OCI-LY7 (cell line): ENCODE data around the gene CAMK2B. TPM values are rescaled to one million over a fixed set of nuclear protein-coding genes. Genes with fewer than 3 reads are reported as not detected.

Source experiments
- BruUV-seq: library from RNA; stranded (reverse); fragments of 400-500 nt; replicated peaks from 2 replicates; lab custom pipeline; 2021; lab: Mats Ljungman, UMichigan
- CTCF ChIA-PET: fragments of 300-600 bp; sonication (Branson Sonifier 250); formaldehyde crosslinking; loops from one replicate; lab custom pipeline; 2022; ENCODE audit warnings: antibody characterized with exemption; ENCODE audit not compliant: unreplicated experiment; lab: Charles Lee
- POLR2A ChIA-PET: fragments of 300-600 bp; sonication (Branson Sonifier 250); formaldehyde crosslinking; loops from one replicate; lab custom pipeline; 2022; ENCODE audit warnings: antibody characterized with exemption; lab: Charles Lee
- DNase-seq: peaks from one replicate; pipeline ENCODE4 v3.0.0-alpha.2; 2015; ENCODE audit warnings: low spot score
- H2AFZ ChIP-seq: fragments of 200-600 bp; sonication (generic), shearing (Covaris generic); 2 replicates; pipeline ENCODE4 v1.6.1; 2014; ENCODE audit warnings: mild to moderate bottlenecking, antibody characterized with exemption, low read length, moderate library complexity
- H3K27ac ChIP-seq: fragments of 200-600 bp; sonication (generic); 2 replicates; pipeline ENCODE4 v1.5.1; 2014; ENCODE audit warnings: mixed run types, low read depth, mild to moderate bottlenecking, moderate library complexity, low read length, inconsistent platforms; ENCODE audit not compliant: poor library complexity, severe bottlenecking
- H3K36me3 ChIP-seq: fragments of 200-600 bp; sonication (generic); 2 replicates; pipeline ENCODE4 v1.6.1; 2014; ENCODE audit warnings: mild to moderate bottlenecking, antibody characterized with exemption, low read length, moderate library complexity, mixed read lengths; ENCODE audit not compliant: insufficient read depth
- H3K4me1 ChIP-seq: fragments of 200-600 bp; sonication (generic); 2 replicates; pipeline ENCODE4 v1.5.1; 2014; ENCODE audit warnings: mild to moderate bottlenecking, low read length; ENCODE audit not compliant: insufficient read depth, poor library complexity, severe bottlenecking
- H3K4me2 ChIP-seq: fragments of 200-600 bp; sonication (generic); 2 replicates; pipeline ENCODE4 v1.6.1; 2014; ENCODE audit warnings: mild to moderate bottlenecking, low read length
- H3K4me3 ChIP-seq: fragments of 200-600 bp; sonication (generic); 2 replicates; pipeline ENCODE4 v1.5.1; 2014; ENCODE audit warnings: mild to moderate bottlenecking, low read depth, low read length; ENCODE audit not compliant: poor library complexity, severe bottlenecking
- H3K79me2 ChIP-seq: fragments of 200-600 bp; sonication (generic); 2 replicates; pipeline ENCODE4 v1.6.1; 2016; ENCODE audit warnings: low read depth, mild to moderate bottlenecking, low read length, moderate library complexity, mixed read lengths; ENCODE audit not compliant: insufficient read depth
- H3K9me2 ChIP-seq: fragments of 200-600 bp; sonication (generic); 2 replicates; pipeline ENCODE4 v1.6.1; 2016; ENCODE audit warnings: mild to moderate bottlenecking, low read length, mixed read lengths; ENCODE audit not compliant: insufficient read depth
- H3K9me3 ChIP-seq: fragments of 200-600 bp; sonication (generic); 2 replicates; pipeline ENCODE4 v1.6.1; 2014; ENCODE audit warnings: mild to moderate bottlenecking, mixed run types, low read length, mixed read lengths
- H4K20me1 ChIP-seq: fragments of 200-600 bp; sonication (generic); 2 replicates; pipeline ENCODE4 v1.6.1; 2014; ENCODE audit warnings: mild to moderate bottlenecking, antibody characterized with exemption, low read length, moderate library complexity, mixed read lengths; ENCODE audit not compliant: insufficient read depth
- EZH2phosphoT487 ChIP-seq: fragments of 200-600 bp; sonication (generic); IDR thresholded peaks from 2 replicates; pipeline ENCODE4 v1.6.1; 2018; ENCODE audit warnings: low read depth, borderline replicate concordance, mild to moderate bottlenecking, mixed run types, antibody characterized with exemption, low read length, moderate library complexity, mixed read lengths
- intact Hi-C: fragments of 100-400 bp; cut with micrococcal nuclease; formaldehyde crosslinking; loops from one replicate; pipeline ENCODE4 v1.10.0; 2022; ENCODE audit not compliant: unreplicated experiment
- total RNA-seq, 2 experiments: library from RNA; depleted of rRNA in 1 of 2; stranded (reverse); fragments of >200 nt in 1 of 2; shearing (Covaris generic) in 1 of 2; gene quantifications; 2 replicates each; pipeline ENCODE4 v1.2.3, GENCODE V29; 2014 to 2022
- TF ChIP-seq, protein P1 (sequence below): fragments of 200-600 bp; sonication (generic); conservative IDR thresholded peaks from 2 replicates; pipeline ENCODE4 v1.5.1; 2014; ENCODE audit warnings: mild to moderate bottlenecking, antibody characterized with exemption, low read length, moderate library complexity, mixed read lengths

The CAMK2B gene
- total RNA-seq, 2 experiments from 2014 or later, result 0.66 to 1.1 TPM

DNA sequence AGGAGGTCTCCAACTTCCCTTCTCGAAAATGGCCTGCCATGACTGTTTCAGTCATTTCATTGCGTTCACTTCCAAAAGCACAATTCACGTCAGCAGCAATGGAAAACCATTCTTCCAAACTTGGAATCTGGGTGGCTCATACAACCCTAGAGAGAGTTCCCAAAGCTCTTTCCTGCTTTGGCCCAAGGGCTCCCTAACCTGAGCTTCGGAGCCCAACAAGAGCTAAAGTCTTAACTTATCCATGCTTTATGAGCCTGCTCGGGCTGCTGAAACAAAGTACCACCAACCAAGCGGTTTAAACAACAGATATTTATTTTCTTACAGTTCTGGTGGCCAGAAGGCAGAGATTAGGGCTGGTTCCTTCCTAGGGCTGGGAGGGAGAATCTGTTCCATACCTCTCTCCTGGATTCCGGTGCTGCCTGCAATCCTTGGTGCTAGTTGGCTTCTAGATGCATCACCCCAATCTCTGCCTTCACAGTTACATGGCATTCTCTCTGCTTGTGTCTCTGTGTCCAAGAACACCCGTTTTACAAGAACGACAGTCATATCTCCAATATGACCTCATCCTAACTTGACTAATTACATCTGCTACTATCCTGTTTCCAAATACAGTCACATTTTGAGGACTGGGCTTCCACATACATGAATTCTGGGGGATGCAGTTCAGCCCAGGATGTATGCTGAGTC, 33.5 kb downstream of the CAMK2B start:
- BruUV-seq, result no TSS peak
- Histone ChIP-seq H4K20me1 (no peaks in the 10 kb centered on the region), H3K79me2 (no peaks in the 10 kb centered on the region), H3K9me2 (no peaks in the 10 kb centered on the region), H3K4me3 (no peak overlapping the region), H3K9me3 (no peaks in the 10 kb centered on the region), H2AFZ (no peak overlapping the region), H3K36me3 (no peaks in the 10 kb centered on the region), H3K4me1 (no peaks in the 10 kb centered on the region), H3K4me2 (no peak overlapping the region), H3K27ac (no peak overlapping the region)
- TF ChIP-seq, protein P1, sequence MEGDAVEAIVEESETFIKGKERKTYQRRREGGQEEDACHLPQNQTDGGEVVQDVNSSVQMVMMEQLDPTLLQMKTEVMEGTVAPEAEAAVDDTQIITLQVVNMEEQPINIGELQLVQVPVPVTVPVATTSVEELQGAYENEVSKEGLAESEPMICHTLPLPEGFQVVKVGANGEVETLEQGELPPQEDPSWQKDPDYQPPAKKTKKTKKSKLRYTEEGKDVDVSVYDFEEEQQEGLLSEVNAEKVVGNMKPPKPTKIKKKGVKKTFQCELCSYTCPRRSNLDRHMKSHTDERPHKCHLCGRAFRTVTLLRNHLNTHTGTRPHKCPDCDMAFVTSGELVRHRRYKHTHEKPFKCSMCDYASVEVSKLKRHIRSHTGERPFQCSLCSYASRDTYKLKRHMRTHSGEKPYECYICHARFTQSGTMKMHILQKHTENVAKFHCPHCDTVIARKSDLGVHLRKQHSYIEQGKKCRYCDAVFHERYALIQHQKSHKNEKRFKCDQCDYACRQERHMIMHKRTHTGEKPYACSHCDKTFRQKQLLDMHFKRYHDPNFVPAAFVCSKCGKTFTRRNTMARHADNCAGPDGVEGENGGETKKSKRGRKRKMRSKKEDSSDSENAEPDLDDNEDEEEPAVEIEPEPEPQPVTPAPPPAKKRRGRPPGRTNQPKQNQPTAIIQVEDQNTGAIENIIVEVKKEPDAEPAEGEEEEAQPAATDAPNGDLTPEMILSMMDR, result no peak
- TF ChIP-seq EZH2phosphoT487, result no peak
- POLR2A ChIA-PET, result no interaction called here
- no peak for DNase-seq
- intact Hi-C loops, result no loop called here
- CTCF ChIA-PET, result interaction anchor here (0.5 kb wide), 1 partner anchor 890 kb away, joined by 3 read pairs; no protein-coding TSS in a partner anchor

DNA sequence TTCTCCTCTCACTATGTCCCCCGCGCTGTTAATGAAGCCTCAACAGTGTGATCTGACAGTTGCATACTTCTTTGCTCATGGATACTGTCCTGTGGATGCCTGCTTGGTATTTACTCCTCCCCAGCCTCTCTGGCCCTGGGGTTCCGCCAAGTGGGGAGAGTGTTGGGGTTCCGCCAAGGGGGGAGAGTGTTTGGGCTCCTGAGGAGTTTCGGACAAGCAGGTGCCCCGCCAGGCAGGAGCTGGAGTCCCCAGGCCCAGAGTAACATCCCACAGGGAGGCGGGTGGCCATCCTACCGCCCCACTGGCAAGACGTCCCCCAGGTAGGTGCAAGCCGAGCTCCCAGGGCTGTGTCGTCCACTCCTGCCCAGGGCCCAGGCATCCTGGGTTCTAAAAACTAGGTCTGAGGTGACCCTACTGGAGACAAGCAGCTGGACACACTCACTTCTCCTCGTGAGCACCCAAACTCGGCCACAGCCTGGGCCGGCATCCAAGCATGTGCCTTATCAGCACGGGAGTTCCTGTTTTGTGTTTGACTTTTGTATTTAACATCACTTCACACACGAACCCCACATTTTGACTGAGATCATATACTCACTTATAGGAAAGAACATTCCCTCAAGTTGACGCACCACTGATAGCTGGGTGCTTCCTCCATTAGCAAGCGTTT, 34.2 kb downstream of the CAMK2B start:
- no peak for DNase-seq
- no peaks in the 10 kb centered on the region for H3K4me1 ChIP-seq
- no peak overlapping the region for H3K4me2 ChIP-seq
- H2AFZ ChIP-seq, result no peak overlapping the region
- H3K9me3 ChIP-seq, result no peaks in the 10 kb centered on the region
- H3K27ac ChIP-seq, result no peak overlapping the region
- ChIA-PET POLR2A (no interaction called here), CTCF (no interaction called here)
- TF ChIP-seq, protein P1, result no peak
- TF ChIP-seq EZH2phosphoT487, result no peak
- no peaks in the 10 kb centered on the region for H4K20me1 ChIP-seq
- H3K9me2 ChIP-seq, result no peaks in the 10 kb centered on the region
- intact Hi-C loops, result no loop called here
- no TSS peak for BruUV-seq
- H3K4me3 ChIP-seq, result no peak overlapping the region
- H3K79me2 ChIP-seq, result no peaks in the 10 kb centered on the region
- no peaks in the 10 kb centered on the region for H3K36me3 ChIP-seq

DNA sequence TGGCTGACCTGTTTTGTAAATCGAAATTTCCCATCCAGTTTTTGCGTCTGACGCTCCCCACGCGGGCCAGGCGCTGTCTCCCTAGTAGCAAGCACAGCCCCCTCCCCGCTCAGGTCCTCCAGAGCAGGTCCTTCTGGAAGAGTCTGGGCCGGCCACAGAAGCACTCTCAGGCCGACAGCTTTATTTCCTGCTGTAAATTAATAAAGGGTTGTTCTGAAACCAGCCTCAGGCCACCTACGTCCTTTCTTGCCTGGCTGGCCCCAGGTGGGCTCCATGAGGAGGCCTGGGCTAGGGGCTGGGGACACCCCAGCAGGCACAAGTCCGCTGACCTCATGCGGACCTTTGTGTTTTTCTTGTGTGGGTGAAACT, 35.2 kb downstream of the CAMK2B start:
- H3K79me2 ChIP-seq, result no peaks in the 10 kb centered on the region
- no peaks in the 10 kb centered on the region for H3K36me3 ChIP-seq
- H3K9me3 ChIP-seq, result no peaks in the 10 kb centered on the region
- no peaks in the 10 kb centered on the region for H3K4me1 ChIP-seq
- no peaks in the 10 kb centered on the region for H3K9me2 ChIP-seq
- H4K20me1 ChIP-seq, result no peaks in the 10 kb centered on the region
- H2AFZ ChIP-seq, result no peak overlapping the region
- CTCF ChIA-PET, result no interaction called here
- POLR2A ChIA-PET, result no interaction called here
- H3K27ac ChIP-seq, result no peak overlapping the region
- intact Hi-C loops, result no loop called here
- no peak overlapping the region for H3K4me3 ChIP-seq
- no peak for DNase-seq
- no peak for TF ChIP-seq EZH2phosphoT487
- TF ChIP-seq, protein P1, result no peak
- H3K4me2 ChIP-seq, result no peak overlapping the region
- BruUV-seq, result no TSS peak
